Smooth muscle cell (in vitro differentiated cells): ENCODE measurements around the gene PTPRN2. TPM values are rescaled to one million over a fixed set of nuclear protein-coding genes. Genes with fewer than 3 reads are reported as not detected.

Experiments used
- DNase-seq: peaks from one replicate; lab custom pipeline; 2025; ENCODE audit not compliant: unreplicated experiment; lab: John Stamatoyannopoulos, UW
- H2AFZ ChIP-seq: fragments of 200-600 bp; sonication (generic); 2 replicates; pipeline ENCODE4 v1.6.0; 2016; ENCODE audit warnings: antibody characterized with exemption, low read depth, mild to moderate bottlenecking
- H3F3A ChIP-seq: fragments of 200-600 bp; sonication (generic); 2 replicates; pipeline ENCODE4 v1.6.0; 2017; ENCODE audit warnings: antibody characterized with exemption, low read depth
- H3K27ac ChIP-seq: fragments of 200-600 bp; sonication (generic); 2 replicates; pipeline ENCODE4 v1.5.1; 2016; ENCODE audit warnings: low read depth, mild to moderate bottlenecking
- H3K27me3 ChIP-seq: fragments of 200-600 bp; sonication (generic); 2 replicates; pipeline ENCODE4 v1.6.1; 2016; ENCODE audit warnings: low read depth, mild to moderate bottlenecking
- H3K36me3 ChIP-seq: fragments of 200-600 bp; sonication (generic); 2 replicates; pipeline ENCODE4 v1.5.1; 2016; ENCODE audit warnings: low read depth
- H3K4me1 ChIP-seq: fragments of 200-600 bp; sonication (generic); 2 replicates; pipeline ENCODE4 v1.5.1; 2016; ENCODE audit warnings: low read depth
- H3K4me2 ChIP-seq: fragments of 200-600 bp; sonication (generic); 2 replicates; pipeline ENCODE4 v1.6.0; 2016; ENCODE audit warnings: mild to moderate bottlenecking
- H3K4me3 ChIP-seq: fragments of 200-600 bp; sonication (generic); 2 replicates; pipeline ENCODE4 v1.5.1; 2016; ENCODE audit warnings: mild to moderate bottlenecking
- H3K79me2 ChIP-seq: fragments of 200-600 bp; sonication (generic); 2 replicates; pipeline ENCODE4 v1.6.0; 2016; ENCODE audit warnings: low read depth, mild to moderate bottlenecking
- H3K9ac ChIP-seq: fragments of 200-600 bp; sonication (generic); 2 replicates; pipeline ENCODE4 v1.6.0; 2016; ENCODE audit warnings: low read depth
- H3K9me3 ChIP-seq: fragments of 200-600 bp; sonication (generic); replicated peaks from 2 replicates; pipeline ENCODE4 v1.5.1; 2016; ENCODE audit warnings: low read depth
- H4K20me1 ChIP-seq: fragments of 200-600 bp; sonication (generic); 2 replicates; pipeline ENCODE4 v1.6.0; 2016; ENCODE audit warnings: low read depth
- CTCF ChIP-seq: fragments of 200-600 bp; sonication (generic); IDR thresholded peaks from 2 replicates; pipeline ENCODE4 v1.5.1; 2017; ENCODE audit warnings: borderline replicate concordance, mild to moderate bottlenecking, antibody characterized with exemption; ENCODE audit not compliant: insufficient read depth, poor library complexity, severe bottlenecking
- WGBS: methylation state at CpG from one replicate; pipeline ENCODE4 v1.1.7; 2016; ENCODE audit warnings: low lambda C conversion rate; 5-methylcytosine and 5-hydroxymethylcytosine counted together
- polyA plus RNA-seq: library from polyadenylated mRNA; unstranded; fragments of >200 nt; fragmentation: Nextera tagmentation; extraction: Ambion mirVana; gene quantifications from 2 replicates; pipeline ENCODE4 v1.2.1, GENCODE V29; 2016
- total RNA-seq: library from RNA; depleted of rRNA; stranded (reverse); fragments of >200 nt; gene quantifications from 2 replicates; pipeline ENCODE4 v1.2.3, GENCODE V29; 2014

Gene PTPRN2
- total and polyA plus RNA-seq, 2 experiments from 2014 or later, result 0.09 to 0.87 TPM

GRCh38 chr7:157775560-157776332, 811.9 kb downstream of the PTPRN2 start:
- no peak for TF ChIP-seq CTCF
- 90% methylated on average over 24 of the region's 25 CpGs for WGBS
- Histone ChIP-seq H3K4me3 (no peak overlapping the region), H3K79me2 (no peaks in the 10 kb centered on the region), H2AFZ (no peak overlapping the region), H3K4me2 (no peak overlapping the region), H3K9ac (no peak overlapping the region), H3K36me3 (no peaks in the 10 kb centered on the region), H3K27ac (no peak overlapping the region), H3K9me3 (no peaks in the 10 kb centered on the region), H3F3A (no peaks in the 10 kb centered on the region), H3K4me1 (no peaks in the 10 kb centered on the region), H4K20me1 (no peaks in the 10 kb centered on the region), H3K27me3 (peaks cover 5% of the 10 kb centered on the region)
- no peak for DNase-seq

GRCh38 chr7:157775021-157775559, 812.5 kb downstream of the PTPRN2 start:
- no peaks in the 10 kb centered on the region for H3K36me3 ChIP-seq
- H3K4me2 ChIP-seq, result no peak overlapping the region
- no peak for DNase-seq
- H3K4me1 ChIP-seq, result no peaks in the 10 kb centered on the region
- no peaks in the 10 kb centered on the region for H3K9me3 ChIP-seq
- no peaks in the 10 kb centered on the region for H3K79me2 ChIP-seq
- WGBS, result 93% methylated on average over 25 of the region's 25 CpGs
- H3F3A ChIP-seq, result no peaks in the 10 kb centered on the region
- H4K20me1 ChIP-seq, result no peaks in the 10 kb centered on the region
- no peak overlapping the region for H3K9ac ChIP-seq
- no peak overlapping the region for H3K4me3 ChIP-seq
- no peak overlapping the region for H3K27ac ChIP-seq
- H2AFZ ChIP-seq, result no peak overlapping the region
- peaks cover 5% of the 10 kb centered on the region for H3K27me3 ChIP-seq
- TF ChIP-seq CTCF, result no peak

- DNase-seq, result no peak
- Histone ChIP-seq H3K36me3 (no peaks in the 10 kb centered on the region), H3K9ac (no peak overlapping the region), H3K4me1 (no peaks in the 10 kb centered on the region), H4K20me1 (no peaks in the 10 kb centered on the region), H3K4me3 (no peak overlapping the region), H3F3A (no peaks in the 10 kb centered on the region), H3K27ac (no peak overlapping the region), H3K4me2 (no peak overlapping the region), H3K9me3 (no peaks in the 10 kb centered on the region), H3K27me3 (peaks cover 5% of the 10 kb centered on the region), H2AFZ (no peak overlapping the region), H3K79me2 (no peaks in the 10 kb centered on the region)
- WGBS, result 88% methylated on average over 11 of the region's 11 CpGs
- no peak for TF ChIP-seq CTCF
Measured at GRCh38 chr7:157774495-157774894, 813.1 kb downstream of the PTPRN2 start.
